Measurements from ENCODE around the gene IPO4.

- TF ChIP-seq CTCF (IDR thresholded peaks at IDR 0.05) (no peak), ZFX (IDR thresholded peaks at IDR 0.05; ENCODE audit: borderline replicate concordance) (no peak)
These were observed 7.7 kb upstream of the IPO4 start for GRCh38 chr14:24196071-24197055.

Measured in 22Rv1 (cell line).